Renal cortex interstitium (tissue), 11 donors: ENCODE measurements around the gene PACSIN1. TPM values are rescaled to one million over a fixed set of nuclear protein-coding genes. Genes with fewer than 3 reads are reported as not detected.
"Not testable (repeated sequence)": the region's sequence is repeated elsewhere in the genome, so short reads cannot be mapped to it uniquely, and the experiment has no call there.

Experiments used
- DNase-seq, 11 donors: peaks; one replicate each; pipeline ENCODE4 v3.0.0-alpha.2; 2013; ENCODE audit warnings: low read depth in 9 of 11, low spot score in 4 of 11; ENCODE audit errors: extremely low read depth in 1 of 11
- polyA plus RNA-seq, 3 donors: library from polyadenylated mRNA; unstranded; fragments of 120-200 nt; gene quantifications; one replicate each; pipeline ENCODE4 v1.2.1, GENCODE V29; 2013; ENCODE audit not compliant: insufficient read length in 3 of 3

Gene PACSIN1
- polyA plus RNA-seq, 3 donors = 0.78 to 1.2 (median 0.92) TPM

- DNase-seq = no peak
Observed at GRCh38 chr6:34476447-34476846, 10.6 kb downstream of the PACSIN1 start.

- no peak for DNase-seq
Observed at GRCh38 chr6:34476921-34477320, 11.0 kb downstream of the PACSIN1 start.

GRCh38 chr6:34478796-34479195 is 12.9 kb downstream of the PACSIN1 start:
- DNase-seq = no peak

GRCh38 chr6:34483781-34484180 is 17.9 kb downstream of the PACSIN1 start:
- DNase-seq = not testable (repeated sequence)

GRCh38 chr6:34484391-34484790 is 18.5 kb downstream of the PACSIN1 start:
- no peak for DNase-seq

GRCh38 chr6:34484899-34485298 is 19.0 kb downstream of the PACSIN1 start:
- DNase-seq = no peak

GRCh38 chr6:34485321-34486060 is 19.6 kb downstream of the PACSIN1 start:
- DNase-seq = no peak

- DNase-seq = no peak
Observed at GRCh38 chr6:34486106-34486740, 20.3 kb downstream of the PACSIN1 start.

GRCh38 chr6:34486886-34487285 is 21.0 kb downstream of the PACSIN1 start:
- DNase-seq = not testable (repeated sequence)

- no peak for DNase-seq
Observed at GRCh38 chr6:34487536-34487935, 21.7 kb downstream of the PACSIN1 start.

- no peak for DNase-seq
Observed at GRCh38 chr6:34489207-34489805, 23.4 kb downstream of the PACSIN1 start.

GRCh38 chr6:34490390-34491090 is 24.7 kb downstream of the PACSIN1 start:
- DNase-seq = no peak

- DNase-seq = no peak
Observed at GRCh38 chr6:34491091-34491430, 25.2 kb downstream of the PACSIN1 start.

GRCh38 chr6:34493344-34493743 is 27.5 kb downstream of the PACSIN1 start:
- DNase-seq = no peak

GRCh38 chr6:34494973-34495372 is 29.1 kb downstream of the PACSIN1 start:
- no peak for DNase-seq

GRCh38 chr6:34496103-34496685 is 30.3 kb downstream of the PACSIN1 start:
- no peak for DNase-seq

GRCh38 chr6:34497411-34497810 is 31.5 kb downstream of the PACSIN1 start:
- DNase-seq = no peak

- DNase-seq = no peak
Observed at GRCh38 chr6:34506718-34507117, 40.8 kb downstream of the PACSIN1 start.

GRCh38 chr6:34508425-34508824 is 42.5 kb downstream of the PACSIN1 start:
- no peak for DNase-seq

GRCh38 chr6:34509782-34510181 is 43.9 kb downstream of the PACSIN1 start:
- no peak for DNase-seq
